AG20443 (cell line): Measurements from ENCODE around the gene SIM1.
A peak's percentile ranks its signal among the peaks of the same experiment; 100 is the strongest.

Experiments used
- DNase-seq: peaks from one replicate; pipeline ENCODE4 v3.0.0; 2012; ENCODE audit warnings: low spot score, mixed read lengths

The SIM1 gene, protein sequence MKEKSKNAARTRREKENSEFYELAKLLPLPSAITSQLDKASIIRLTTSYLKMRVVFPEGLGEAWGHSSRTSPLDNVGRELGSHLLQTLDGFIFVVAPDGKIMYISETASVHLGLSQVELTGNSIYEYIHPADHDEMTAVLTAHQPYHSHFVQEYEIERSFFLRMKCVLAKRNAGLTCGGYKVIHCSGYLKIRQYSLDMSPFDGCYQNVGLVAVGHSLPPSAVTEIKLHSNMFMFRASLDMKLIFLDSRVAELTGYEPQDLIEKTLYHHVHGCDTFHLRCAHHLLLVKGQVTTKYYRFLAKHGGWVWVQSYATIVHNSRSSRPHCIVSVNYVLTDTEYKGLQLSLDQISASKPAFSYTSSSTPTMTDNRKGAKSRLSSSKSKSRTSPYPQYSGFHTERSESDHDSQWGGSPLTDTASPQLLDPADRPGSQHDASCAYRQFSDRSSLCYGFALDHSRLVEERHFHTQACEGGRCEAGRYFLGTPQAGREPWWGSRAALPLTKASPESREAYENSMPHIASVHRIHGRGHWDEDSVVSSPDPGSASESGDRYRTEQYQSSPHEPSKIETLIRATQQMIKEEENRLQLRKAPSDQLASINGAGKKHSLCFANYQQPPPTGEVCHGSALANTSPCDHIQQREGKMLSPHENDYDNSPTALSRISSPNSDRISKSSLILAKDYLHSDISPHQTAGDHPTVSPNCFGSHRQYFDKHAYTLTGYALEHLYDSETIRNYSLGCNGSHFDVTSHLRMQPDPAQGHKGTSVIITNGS

DNA sequence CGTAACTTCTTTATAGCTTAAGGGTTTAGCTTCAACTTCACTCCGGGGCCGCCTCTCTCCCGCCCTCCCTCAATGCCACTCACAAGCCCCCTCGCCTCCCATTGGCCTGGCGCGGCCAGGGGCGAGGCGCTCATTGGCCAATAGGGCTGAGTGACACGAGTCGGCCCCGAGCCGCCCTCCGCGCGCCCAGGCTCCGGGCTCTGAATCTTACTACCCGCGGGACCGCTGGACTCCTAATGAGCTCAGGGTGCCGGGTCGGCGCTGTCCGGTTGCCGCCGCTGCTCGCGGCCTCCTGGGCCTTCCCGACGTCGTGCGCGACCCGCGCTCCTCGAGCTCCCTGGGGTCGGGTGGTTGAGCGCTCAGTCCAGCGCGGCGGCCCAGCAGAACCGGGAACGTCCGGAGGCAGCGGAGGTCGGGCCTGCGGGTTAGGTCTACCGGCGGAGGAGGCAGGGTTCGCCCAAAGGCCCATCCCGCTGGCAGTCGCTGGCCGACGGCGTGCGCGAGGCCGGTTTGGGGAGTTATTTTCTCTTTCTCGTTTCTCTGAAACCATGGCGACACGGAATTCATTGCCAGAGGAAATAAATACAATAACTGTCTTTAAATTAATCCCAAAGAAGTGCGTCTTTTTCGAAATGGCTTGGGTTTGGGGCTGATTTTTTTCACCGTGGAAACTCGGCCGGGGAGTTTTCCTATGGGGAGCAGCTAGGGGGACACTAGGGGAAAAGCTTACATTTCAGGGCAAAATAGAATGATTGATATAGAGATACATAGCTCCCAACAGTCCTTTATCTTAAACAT lies at the start of gene SIM1:
TSS of gene SIM1 (minus strand) at position 19 of the 798 bp plus-strand sequence. CDS start 1,453 bp downstream, outside the sequence.
- DNase-seq: peak; percentile 98

GRCh38 chr6:100512203-100512862 lies 47.6 kb upstream of the SIM1 start:
- DNase-seq: peak; percentile 22

GRCh38 chr6:100509101-100509500 lies 44.4 kb upstream of the SIM1 start:
- DNase-seq: no peak

DNA sequence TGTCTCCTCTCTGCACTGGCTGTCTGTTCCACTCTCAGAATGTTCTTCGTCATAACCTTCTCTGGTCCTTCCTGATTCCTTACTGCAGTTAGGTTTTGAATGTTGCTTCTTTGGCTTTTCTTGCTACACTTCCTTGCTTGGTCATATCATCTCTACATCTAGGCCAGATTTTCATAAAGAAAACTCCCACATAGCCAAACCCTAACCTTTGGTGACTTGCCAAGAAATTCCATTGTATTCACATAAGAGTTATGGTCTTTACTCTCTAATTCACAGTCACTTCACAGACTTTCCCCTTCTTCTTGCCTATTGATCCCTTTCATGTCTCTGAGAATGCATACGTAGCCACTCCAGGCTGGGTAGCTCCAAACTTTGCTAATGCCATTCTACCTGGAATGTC lies 41.9 kb upstream of the SIM1 start:
- no peak for DNase-seq

DNA sequence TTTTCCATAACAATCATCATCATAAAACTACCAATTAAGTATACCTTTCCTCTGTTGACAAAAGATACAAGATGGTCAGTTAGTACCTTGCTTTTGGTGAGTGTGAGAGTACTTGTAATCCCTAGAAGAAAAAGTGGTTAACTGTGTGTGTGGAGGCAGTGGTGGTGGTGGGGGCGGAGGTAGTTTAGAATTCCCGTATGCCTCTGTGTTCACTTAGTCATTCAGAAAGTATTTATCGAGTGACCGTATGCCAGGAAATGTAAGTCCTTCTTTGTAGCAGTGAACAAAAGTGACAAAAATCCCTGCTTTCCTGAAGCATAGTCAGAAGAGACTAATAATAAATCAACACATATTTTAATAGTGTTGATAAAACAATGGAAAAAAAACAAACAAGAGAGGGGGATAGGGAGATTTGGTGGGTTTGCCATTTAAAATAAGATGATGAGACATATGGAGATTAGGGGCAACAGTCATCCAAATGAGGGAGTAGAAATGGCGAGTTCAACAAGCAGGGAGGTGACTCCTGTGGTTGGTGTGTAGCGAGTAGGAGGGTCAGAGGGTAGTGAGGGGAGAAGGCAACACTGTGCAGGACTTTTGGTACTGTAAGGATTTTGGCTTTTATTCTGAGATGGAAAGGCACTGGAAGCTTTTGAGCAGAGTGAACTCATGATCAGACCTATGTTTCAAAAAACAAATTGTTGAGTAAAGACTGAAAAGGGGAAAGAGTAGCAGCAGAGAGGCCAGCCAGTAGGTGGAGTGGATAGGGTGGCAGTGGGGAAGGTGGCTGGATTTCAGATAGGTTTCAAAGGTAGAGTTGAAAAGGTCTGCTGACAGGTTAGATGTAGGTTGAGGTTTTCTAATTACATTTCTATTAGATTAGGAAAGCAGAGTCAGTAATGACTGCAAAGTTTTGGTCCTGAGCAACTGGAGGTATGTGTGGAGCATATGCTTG lies 40.3 kb upstream of the SIM1 start:
- peak; percentile 74 for DNase-seq

GRCh38 chr6:100503043-100503705 lies 38.5 kb upstream of the SIM1 start:
- DNase-seq: no peak

DNA sequence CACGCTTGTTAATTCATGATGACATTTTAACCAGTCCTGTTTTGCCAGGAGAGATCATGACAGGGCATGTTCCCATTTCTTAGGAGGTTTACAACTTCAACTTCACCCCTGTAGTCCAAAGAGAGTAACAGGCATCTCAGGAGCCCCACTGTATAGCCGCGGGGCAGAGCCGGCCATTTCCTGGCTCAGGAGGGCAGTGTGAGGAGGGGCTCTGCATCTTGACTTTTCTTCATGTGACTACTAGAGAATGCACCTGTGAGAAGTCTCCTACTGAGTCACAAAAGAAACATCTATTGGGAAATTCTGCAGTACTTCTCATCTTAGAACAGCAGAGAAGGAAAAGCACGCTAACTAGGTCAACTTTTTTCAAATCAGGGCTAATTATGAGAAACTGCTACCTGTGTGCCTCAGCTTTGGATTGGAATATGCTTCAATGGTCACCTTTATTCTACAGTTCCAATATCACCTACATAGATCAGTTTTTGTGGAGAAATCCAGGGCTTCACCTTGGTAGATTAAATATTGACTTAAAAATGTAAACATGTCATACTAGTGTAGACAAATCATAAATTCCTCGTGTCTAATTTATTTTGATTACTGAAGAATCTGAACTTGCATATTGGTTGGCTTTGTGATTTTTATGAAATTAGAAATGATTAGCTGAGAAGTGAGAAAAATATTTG lies 28.6 kb upstream of the SIM1 start:
- DNase-seq: no peak

DNA sequence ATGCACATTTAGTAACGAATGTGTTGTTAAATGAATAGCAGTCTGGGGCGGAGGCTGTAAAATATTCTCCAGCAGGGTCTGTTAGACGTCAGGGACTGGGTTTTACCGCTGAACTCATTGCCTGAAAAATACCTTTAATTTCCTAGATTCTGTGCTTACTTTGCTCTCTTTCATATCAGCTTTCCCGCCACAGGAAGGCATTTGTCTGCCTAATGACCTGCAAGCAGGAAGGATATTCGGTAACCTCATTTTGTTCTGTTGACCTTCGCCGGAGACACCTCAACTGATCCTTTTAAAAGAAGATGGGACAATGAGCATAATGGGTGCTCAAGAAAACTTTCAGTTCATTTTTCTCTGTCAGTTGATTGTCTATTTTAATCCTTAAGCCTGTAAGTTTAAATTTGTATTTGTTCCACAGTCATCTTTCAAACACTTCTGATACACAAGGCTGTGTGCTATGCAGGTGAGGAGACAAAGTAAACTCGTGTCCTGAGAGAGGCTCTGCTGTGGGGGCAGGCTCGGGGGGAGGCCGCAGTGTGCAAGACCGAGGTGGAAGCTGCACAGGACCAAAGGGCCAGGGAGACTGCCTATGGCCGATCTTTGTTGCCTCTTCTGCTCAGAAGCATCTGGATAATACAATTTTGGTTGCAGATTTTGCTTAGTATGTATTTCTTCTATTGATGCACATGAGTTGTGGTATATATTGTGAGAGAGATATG lies 27.4 kb upstream of the SIM1 start:
- DNase-seq: no peak

DNA sequence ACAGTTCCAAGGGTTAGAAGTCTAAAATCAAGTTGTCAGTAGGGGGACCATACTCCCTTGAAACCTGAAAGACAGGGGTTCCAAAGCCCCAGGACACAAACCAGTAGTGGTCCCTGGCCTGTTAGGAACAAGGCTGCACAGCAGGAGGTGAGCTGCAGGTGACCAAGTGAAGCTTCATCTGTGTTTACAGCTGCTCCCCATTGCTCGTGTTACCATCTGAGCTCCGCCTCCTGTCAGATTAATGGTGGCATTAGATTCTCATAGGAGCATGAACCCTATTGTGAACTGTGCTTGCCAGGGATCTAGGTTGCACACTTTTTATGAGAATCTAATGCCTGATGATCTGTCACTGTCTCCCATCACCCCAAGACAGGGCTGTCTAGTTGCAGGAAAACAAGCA lies 25.3 kb upstream of the SIM1 start:
- no peak for DNase-seq

GRCh38 chr6:100488244-100488643 lies 23.5 kb upstream of the SIM1 start:
- DNase-seq: peak; percentile 20

DNA sequence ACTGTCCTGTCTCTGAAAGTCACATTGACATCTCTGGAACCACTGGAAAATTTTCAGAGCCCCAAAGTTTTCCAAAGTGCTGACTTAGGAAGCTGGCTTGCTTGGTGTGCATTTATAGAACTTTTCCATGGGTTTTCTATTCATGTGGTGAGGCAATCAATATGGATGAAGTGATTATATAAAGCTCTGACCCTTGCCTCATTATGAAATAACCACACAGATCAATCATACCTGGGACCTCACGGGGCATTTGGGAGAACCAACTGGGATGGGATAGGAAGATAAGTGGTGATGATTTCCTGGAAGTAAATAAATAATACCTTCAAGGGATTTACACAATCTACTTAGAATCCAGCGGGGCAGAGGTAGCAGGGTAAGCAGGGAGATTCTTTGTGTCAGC lies 22.9 kb upstream of the SIM1 start:
- no peak for DNase-seq

- no peak for DNase-seq
Observed at GRCh38 chr6:100485268-100485667, 20.5 kb upstream of the SIM1 start.

- DNase-seq: no peak
Observed at GRCh38 chr6:100484474-100484873, 19.8 kb upstream of the SIM1 start.

DNA sequence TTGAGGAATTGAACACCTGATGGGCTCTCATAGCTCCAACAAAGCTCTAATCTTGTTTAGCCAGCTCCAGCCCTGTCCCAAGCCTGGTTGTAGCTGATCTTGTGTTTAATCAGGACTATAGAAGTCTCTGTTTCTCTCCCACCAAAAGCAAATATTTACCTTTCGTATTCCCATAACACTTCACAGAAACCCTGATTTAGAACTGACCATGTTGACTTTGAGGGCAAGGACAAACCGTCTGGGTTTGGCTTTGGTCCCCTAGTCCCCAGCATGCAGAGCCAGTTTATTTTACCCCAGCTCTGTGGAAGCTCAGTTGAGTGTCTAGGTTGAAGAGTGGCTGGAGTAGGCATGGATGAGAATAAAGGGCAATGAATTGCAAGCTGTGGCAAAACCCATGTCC lies 18.0 kb upstream of the SIM1 start:
- no peak for DNase-seq

DNA sequence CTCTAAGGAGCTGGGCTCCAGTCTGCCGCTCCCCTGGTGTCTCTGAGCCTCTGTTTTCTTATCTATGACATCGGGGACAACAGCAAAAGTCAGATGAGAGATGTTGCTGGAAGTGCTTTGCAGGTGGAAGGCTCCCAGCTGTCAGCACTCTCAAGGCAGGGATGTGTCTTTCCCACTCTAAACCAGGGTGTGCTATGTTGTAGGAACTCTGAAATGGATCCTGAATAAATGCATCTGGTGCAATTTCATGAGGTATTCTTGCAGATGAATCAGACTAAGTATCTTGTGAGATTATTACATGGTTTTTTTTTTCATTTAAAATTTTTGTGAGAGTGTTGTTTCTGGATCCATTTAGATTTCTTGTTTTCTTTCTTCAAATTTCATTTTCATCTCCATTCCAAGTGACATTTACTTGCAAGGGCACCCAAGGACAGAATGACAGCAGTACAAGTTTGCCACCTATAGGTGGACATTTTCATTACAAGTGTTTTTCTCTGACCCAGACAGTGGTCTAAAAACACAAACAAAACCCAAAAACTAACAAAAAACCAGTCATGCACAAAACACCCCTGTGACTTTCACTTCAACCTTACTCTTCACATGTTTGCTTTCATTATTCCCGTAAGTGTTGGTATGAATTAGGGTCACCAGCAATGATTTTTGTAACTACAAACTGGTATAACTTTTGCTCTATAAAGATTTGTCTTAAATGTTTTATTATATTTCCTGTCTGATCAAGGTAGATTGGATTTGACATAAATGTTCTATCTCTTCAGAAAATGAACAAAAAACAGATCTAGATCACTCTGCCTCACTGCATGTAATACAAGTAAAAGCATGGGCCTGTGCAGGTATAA lies 14.7 kb upstream of the SIM1 start:
- peak; percentile 43 for DNase-seq

DNA sequence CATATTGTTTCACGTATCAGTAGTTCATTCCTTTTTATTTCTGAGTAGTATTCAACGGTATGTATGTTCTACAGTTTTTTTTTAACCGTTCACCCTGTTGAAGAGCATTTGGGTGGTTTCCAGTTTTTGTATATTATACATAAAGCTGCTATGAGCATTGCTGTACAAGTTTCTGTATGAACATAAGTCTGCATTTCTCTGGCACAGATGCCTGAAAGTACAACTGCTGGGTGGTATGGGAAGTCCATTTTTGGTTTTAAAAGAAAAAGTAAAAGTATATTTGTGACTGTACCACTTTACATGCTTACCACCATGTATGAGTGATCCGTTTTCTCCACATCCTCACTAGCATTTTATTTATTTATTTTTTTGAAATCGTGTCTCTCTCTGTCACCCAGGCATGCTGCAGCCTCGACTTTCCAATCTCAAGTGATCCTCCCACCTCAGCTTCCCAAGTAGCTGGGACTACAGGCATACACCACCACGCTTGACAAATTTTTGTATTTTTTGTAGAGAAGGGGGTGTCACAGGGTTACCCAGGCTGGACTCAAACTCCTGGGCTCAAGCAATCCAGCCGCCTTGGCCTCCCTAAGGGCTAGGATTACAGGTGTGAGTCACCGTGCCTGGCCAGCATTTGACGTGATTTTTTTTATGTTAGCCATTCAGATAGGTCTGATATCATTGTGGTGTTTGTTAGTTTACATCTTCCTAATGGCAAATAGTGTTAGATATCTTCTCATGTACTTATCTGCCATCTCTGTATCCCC lies 11.0 kb upstream of the SIM1 start:
- DNase-seq: no peak

DNA sequence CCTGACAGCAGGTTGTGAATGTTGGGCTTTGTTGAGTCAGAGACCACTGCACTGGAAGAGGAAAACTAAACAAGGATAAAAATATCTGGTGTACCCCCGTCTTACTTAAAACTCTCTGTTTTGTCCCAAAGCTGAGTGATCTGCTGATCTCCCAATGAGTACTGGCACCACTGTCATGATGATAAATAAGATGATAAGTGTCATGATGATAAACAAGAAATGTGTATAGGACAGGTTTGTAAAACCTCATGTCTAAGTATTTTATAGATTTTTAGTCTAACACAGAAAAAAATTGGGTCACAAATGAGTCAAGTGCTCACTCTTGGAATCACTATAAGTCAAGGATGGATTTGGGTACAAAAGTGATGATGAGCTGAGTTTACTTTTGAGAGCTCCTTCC lies 8.5 kb upstream of the SIM1 start:
- DNase-seq: no peak
